Fibroblast of lung (primary cell): ENCODE measurements around the gene LATS2. TPM values are rescaled to one million over a fixed set of nuclear protein-coding genes. Genes with fewer than 3 reads are reported as not detected.

Source experiments
- DNase-seq, 2 donors: peaks; one replicate each; pipeline versions ENCODE4 v3.0.0 to v3.0.0-alpha.2; 2010; ENCODE audit warnings: low read depth in 2 of 2
- H2AFZ ChIP-seq: 2 replicates; pipeline ENCODE4 v1.5.1; 2012; ENCODE audit warnings: low read length, control low read depth, inconsistent platforms
- H3K27ac ChIP-seq: 2 replicates; pipeline ENCODE4 v1.5.1; 2011; ENCODE audit warnings: low read length, control low read depth; ENCODE audit not compliant: insufficient read depth
- H3K27me3 ChIP-seq: 2 replicates; pipeline ENCODE4 v1.5.1; 2011; ENCODE audit warnings: mild to moderate bottlenecking, low read length; ENCODE audit not compliant: control insufficient read depth, insufficient read depth
- H3K36me3 ChIP-seq: 2 replicates; pipeline ENCODE4 v1.5.1; 2011; ENCODE audit warnings: low read length; ENCODE audit not compliant: control insufficient read depth, insufficient read depth
- H3K4me1 ChIP-seq: 2 replicates; pipeline ENCODE4 v1.5.1; 2011; ENCODE audit warnings: low read length; ENCODE audit not compliant: control insufficient read depth, insufficient read depth; ENCODE audit errors: extremely low read depth
- H3K4me2 ChIP-seq: 2 replicates; pipeline ENCODE4 v1.5.1; 2011; ENCODE audit warnings: low read length, control low read depth; ENCODE audit not compliant: insufficient read depth; ENCODE audit errors: extremely low read depth
- H3K4me3 ChIP-seq, 4 experiments: fragments of 200-600 bp in 1 of 4; sonication (generic) in 1 of 4; replicated peaks in 1 of 4; 2 replicates each; pipeline ENCODE4 v1.5.1; 2011 to 2016; ENCODE audit warnings: low read length in 4 of 4, low read depth in 3 of 4, mild to moderate bottlenecking in 3 of 4, control low read depth in 2 of 4, inconsistent platforms in 1 of 4, mixed read lengths in 1 of 4; ENCODE audit not compliant: insufficient read depth in 1 of 4; ENCODE audit errors: control extremely low read depth in 1 of 4
- H3K79me2 ChIP-seq: 2 replicates; pipeline ENCODE4 v1.5.1; 2012; ENCODE audit warnings: mild to moderate bottlenecking, low read length, inconsistent platforms; ENCODE audit not compliant: control insufficient read depth, insufficient read depth
- H3K9ac ChIP-seq: 2 replicates; pipeline ENCODE4 v1.5.1; 2011; ENCODE audit warnings: mild to moderate bottlenecking, low read length, control low read depth; ENCODE audit not compliant: insufficient read depth
- H3K9me3 ChIP-seq: 2 replicates; pipeline ENCODE4 v1.5.1; 2012; ENCODE audit warnings: low read depth, low read length; ENCODE audit not compliant: control insufficient read depth, insufficient read depth
- H4K20me1 ChIP-seq: 2 replicates; pipeline ENCODE4 v1.5.1; 2011; ENCODE audit warnings: low read length; ENCODE audit not compliant: control insufficient read depth, insufficient read depth; ENCODE audit errors: extremely low read depth
- CTCF ChIP-seq, 2 donors: IDR thresholded peaks in 1 of 2; conservative IDR thresholded peaks in 1 of 2; 1 replicate in 1 of 2; 2 replicates in 1 of 2; pipeline ENCODE4 v1.5.1; 2011 to 2012; ENCODE audit warnings: low read length in 2 of 2, control low read depth in 1 of 2, inconsistent platforms in 1 of 2, low read depth in 1 of 2, mild to moderate bottlenecking in 1 of 2
- EZH2 ChIP-seq: IDR thresholded peaks from 2 replicates; pipeline ENCODE4 v1.5.1; 2012; ENCODE audit warnings: low read length, control low read depth, mild to moderate bottlenecking; ENCODE audit errors: missing control alignments
- polyA plus RNA-seq, 2 donors: library from polyadenylated mRNA; depleted of rRNA in 1 of 2; stranded (reverse) in 1 of 2; unstranded in 1 of 2; fragments of >200 nt; gene quantifications; 2 replicates each; pipeline ENCODE4 v1.2.1, GENCODE V29; 2011 to 2012; ENCODE audit warnings: missing spikeins in 1 of 2
- total RNA-seq: library from RNA; depleted of rRNA; stranded (reverse); fragments of >200 nt; gene quantifications from 2 replicates; pipeline ENCODE4 v1.2.1, GENCODE V29; 2014

The LATS2 gene
- total and polyA plus RNA-seq, 2 donors (not counting 1 experiment from before 2014, with no cell fraction given) = 16.2 to 32.0 TPM

GRCh38 chr13:21078501-21078900, 17.1 kb upstream of the LATS2 start:
- no peak overlapping the region for H3K4me2 ChIP-seq
- no peak overlapping the region for H3K9ac ChIP-seq
- no peak overlapping the region for H3K27ac ChIP-seq
- no peaks in the 10 kb centered on the region for H4K20me1 ChIP-seq
- H3K4me3 ChIP-seq = no peak overlapping the region
- no peaks in the 10 kb centered on the region for H3K9me3 ChIP-seq
- TF ChIP-seq EZH2 = no peak
- H3K4me1 ChIP-seq = peaks cover 10% of the 10 kb centered on the region
- no peak overlapping the region for H2AFZ ChIP-seq
- H3K36me3 ChIP-seq = no peaks in the 10 kb centered on the region
- H3K27me3 ChIP-seq = no peaks in the 10 kb centered on the region
- DNase-seq = no peak
- no peaks in the 10 kb centered on the region for H3K79me2 ChIP-seq

- DNase-seq = no peak
- H3K4me2 ChIP-seq = no peak overlapping the region
- H3K4me1 ChIP-seq = peaks cover 10% of the 10 kb centered on the region
- H3K36me3 ChIP-seq = no peaks in the 10 kb centered on the region
- no peak overlapping the region for H2AFZ ChIP-seq
- H3K27me3 ChIP-seq = no peaks in the 10 kb centered on the region
- H4K20me1 ChIP-seq = no peaks in the 10 kb centered on the region
- no peak overlapping the region for H3K27ac ChIP-seq
- no peak overlapping the region for H3K4me3 ChIP-seq
- H3K9me3 ChIP-seq = no peaks in the 10 kb centered on the region
- no peak overlapping the region for H3K9ac ChIP-seq
- no peak for TF ChIP-seq CTCF (conservative IDR thresholded peaks at IDR 0.05 in 1 of 2, IDR thresholded peaks at IDR 0.05 in 1 of 2; ENCODE audit: low read depth in 1 of 2, low read length in 2 of 2)
- TF ChIP-seq EZH2 = no peak
- no peaks in the 10 kb centered on the region for H3K79me2 ChIP-seq
These were observed 16.5 kb upstream of the LATS2 start for GRCh38 chr13:21077788-21078353.

GRCh38 chr13:21077076-21077787, 15.8 kb upstream of the LATS2 start:
- Histone ChIP-seq H4K20me1 (no peaks in the 10 kb centered on the region), H3K27ac (no peak overlapping the region), H3K36me3 (no peaks in the 10 kb centered on the region), H3K9ac (no peak overlapping the region), H2AFZ (no peak overlapping the region), H3K4me1 (peaks cover 10% of the 10 kb centered on the region), H3K4me3 (no peak overlapping the region), H3K79me2 (no peaks in the 10 kb centered on the region), H3K27me3 (no peaks in the 10 kb centered on the region), H3K9me3 (no peaks in the 10 kb centered on the region), H3K4me2 (no peak overlapping the region)
- no peak for DNase-seq
- TF ChIP-seq EZH2 = no peak
- no peak for TF ChIP-seq CTCF (conservative IDR thresholded peaks at IDR 0.05 in 1 of 2, IDR thresholded peaks at IDR 0.05 in 1 of 2; ENCODE audit: low read depth in 1 of 2, low read length in 2 of 2)
